Iris pigment epithelial cell (primary cell): ENCODE results near the gene CARMIL3.

Source experiments
- DNase-seq: peaks from one replicate; pipeline ENCODE4 v3.0.0-alpha.2; 2011; ENCODE audit warnings: low read depth

Gene CARMIL3

GRCh38 chr14:24062216-24062980 is 10.6 kb downstream of the CARMIL3 start:
- DNase-seq, result no peak

GRCh38 chr14:24063263-24063836 is 11.5 kb downstream of the CARMIL3 start:
- DNase-seq, result no peak

GRCh38 chr14:24064091-24064795 is 12.4 kb downstream of the CARMIL3 start:
- no peak for DNase-seq

GRCh38 chr14:24064856-24065255 is 13.0 kb downstream of the CARMIL3 start:
- DNase-seq, result no peak

- no peak for DNase-seq
Observed at GRCh38 chr14:24065408-24065807, 13.6 kb downstream of the CARMIL3 start.

GRCh38 chr14:24066496-24067132 is 14.8 kb downstream of the CARMIL3 start:
- DNase-seq, result no peak

GRCh38 chr14:24067133-24068082 is 15.6 kb downstream of the CARMIL3 start:
- DNase-seq, result no peak

GRCh38 chr14:24068711-24069410 is 17.1 kb downstream of the CARMIL3 start:
- DNase-seq, result no peak

- no peak for DNase-seq
Observed at GRCh38 chr14:24069411-24069735, 17.6 kb downstream of the CARMIL3 start.

GRCh38 chr14:24070285-24071143 is 18.7 kb downstream of the CARMIL3 start:
- no peak for DNase-seq

GRCh38 chr14:24071144-24071697 is 19.4 kb downstream of the CARMIL3 start, which contains the start of gene CPNE6:
TSS of gene CPNE6 (plus strand) at chr14:24071562. CDS start at chr14:24072937, 1,375 bp downstream.
- DNase-seq, result no peak

GRCh38 chr14:24071836-24072430 is 20.1 kb downstream of the CARMIL3 start:
- no peak for DNase-seq

GRCh38 chr14:24072436-24072835 is 20.6 kb downstream of the CARMIL3 start:
- DNase-seq, result no peak

- DNase-seq, result no peak
Observed at GRCh38 chr14:24072881-24073877, 21.4 kb downstream of the CARMIL3 start.

GRCh38 chr14:24074625-24075484 is 23.0 kb downstream of the CARMIL3 start:
- no peak for DNase-seq

GRCh38 chr14:24075485-24076301 is 23.9 kb downstream of the CARMIL3 start:
- DNase-seq, result no peak
